GM18520 (cell line): Measurements from ENCODE around the gene SHANK2.

Experiments
- ATAC-seq: cut with Tn5 transposase; IDR thresholded peaks from one replicate; pipeline ENCODE4 v1.9.1; 2021; ENCODE audit not compliant: unreplicated experiment

SHANK2 gene

GRCh38 chr11:71222318-71223080 lies 29.9 kb downstream of the SHANK2 start:
- no peak for ATAC-seq

- ATAC-seq, result no peak
Observed at GRCh38 chr11:71221821-71222220, 30.6 kb downstream of the SHANK2 start.

- no peak for ATAC-seq
Observed at GRCh38 chr11:71221201-71221600, 31.2 kb downstream of the SHANK2 start.

GRCh38 chr11:71218789-71219499 lies 33.4 kb downstream of the SHANK2 start:
- ATAC-seq, result no peak

- ATAC-seq, result no peak
Observed at GRCh38 chr11:71215425-71215965, 36.9 kb downstream of the SHANK2 start.

GRCh38 chr11:71214553-71215424 lies 37.6 kb downstream of the SHANK2 start:
- no peak for ATAC-seq

- no peak for ATAC-seq
Observed at GRCh38 chr11:71213696-71214552, 38.5 kb downstream of the SHANK2 start.

- ATAC-seq, result no peak
Observed at GRCh38 chr11:71212871-71213559, 39.4 kb downstream of the SHANK2 start.

GRCh38 chr11:71211631-71212030 lies 40.7 kb downstream of the SHANK2 start:
- no peak for ATAC-seq

GRCh38 chr11:71210861-71211260 lies 41.5 kb downstream of the SHANK2 start:
- ATAC-seq, result no peak

- no peak for ATAC-seq
Observed at GRCh38 chr11:71209656-71210055, 42.7 kb downstream of the SHANK2 start.

- ATAC-seq, result no peak
Observed at GRCh38 chr11:71209181-71209580, 43.2 kb downstream of the SHANK2 start.

- no peak for ATAC-seq
Observed at GRCh38 chr11:71208011-71208774, 44.2 kb downstream of the SHANK2 start.

- no peak for ATAC-seq
Observed at GRCh38 chr11:71207563-71207962, 44.8 kb downstream of the SHANK2 start.

- ATAC-seq, result no peak
Observed at GRCh38 chr11:71206186-71206585, 46.2 kb downstream of the SHANK2 start.

- ATAC-seq, result no peak
Observed at GRCh38 chr11:71204748-71205664, 47.4 kb downstream of the SHANK2 start.

GRCh38 chr11:71204294-71204693 lies 48.1 kb downstream of the SHANK2 start:
- ATAC-seq, result no peak

GRCh38 chr11:71203681-71204080 lies 48.7 kb downstream of the SHANK2 start:
- no peak for ATAC-seq
